Cardiac fibroblast (primary cell): Measurements from ENCODE around the gene GHSR.
A peak's percentile ranks its signal among the peaks of the same experiment; 100 is the strongest.

Experiments
- DNase-seq, 2 donors: peaks; one replicate each; pipeline versions ENCODE4 v3.0.0 to v3.0.0-alpha.2; 2010; ENCODE audit warnings: low read depth in 2 of 2
- H3K4me3 ChIP-seq, 2 donors: replicated peaks in 1 of 2; 1 replicate in 1 of 2; 2 replicates in 1 of 2; pipeline ENCODE4 v1.5.1; 2011; ENCODE audit warnings: low read depth in 2 of 2, low read length in 2 of 2, mild to moderate bottlenecking in 2 of 2, moderate library complexity in 1 of 2
- TF ChIP-seq, protein P1 (sequence below): IDR thresholded peaks from one replicate; pipeline ENCODE4 v1.5.1; 2011; ENCODE audit warnings: low read depth, mild to moderate bottlenecking, low read length, inconsistent platforms

GHSR gene

DNA sequence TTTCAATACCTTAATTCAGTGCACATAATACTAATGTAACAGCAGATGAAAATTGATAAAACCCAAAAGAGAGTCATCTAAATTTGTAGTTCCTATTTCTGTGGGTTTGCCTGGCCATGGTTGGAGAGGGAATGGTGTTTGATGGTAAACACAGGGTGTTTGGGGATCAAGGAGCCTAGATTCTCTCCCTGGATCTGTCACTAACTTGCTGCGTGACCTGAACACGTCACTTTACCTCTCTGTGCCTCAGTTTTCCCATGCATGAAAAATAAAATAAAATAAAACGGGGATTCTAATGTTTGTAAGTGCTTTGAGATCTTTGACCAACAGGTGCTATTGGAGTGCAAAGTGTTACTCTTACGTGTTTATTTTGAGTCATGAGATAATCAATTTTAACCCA, 49.8 kb downstream of the GHSR start:
- no peak overlapping the region for H3K4me3 ChIP-seq
- no peak for DNase-seq
- TF ChIP-seq, protein P1, sequence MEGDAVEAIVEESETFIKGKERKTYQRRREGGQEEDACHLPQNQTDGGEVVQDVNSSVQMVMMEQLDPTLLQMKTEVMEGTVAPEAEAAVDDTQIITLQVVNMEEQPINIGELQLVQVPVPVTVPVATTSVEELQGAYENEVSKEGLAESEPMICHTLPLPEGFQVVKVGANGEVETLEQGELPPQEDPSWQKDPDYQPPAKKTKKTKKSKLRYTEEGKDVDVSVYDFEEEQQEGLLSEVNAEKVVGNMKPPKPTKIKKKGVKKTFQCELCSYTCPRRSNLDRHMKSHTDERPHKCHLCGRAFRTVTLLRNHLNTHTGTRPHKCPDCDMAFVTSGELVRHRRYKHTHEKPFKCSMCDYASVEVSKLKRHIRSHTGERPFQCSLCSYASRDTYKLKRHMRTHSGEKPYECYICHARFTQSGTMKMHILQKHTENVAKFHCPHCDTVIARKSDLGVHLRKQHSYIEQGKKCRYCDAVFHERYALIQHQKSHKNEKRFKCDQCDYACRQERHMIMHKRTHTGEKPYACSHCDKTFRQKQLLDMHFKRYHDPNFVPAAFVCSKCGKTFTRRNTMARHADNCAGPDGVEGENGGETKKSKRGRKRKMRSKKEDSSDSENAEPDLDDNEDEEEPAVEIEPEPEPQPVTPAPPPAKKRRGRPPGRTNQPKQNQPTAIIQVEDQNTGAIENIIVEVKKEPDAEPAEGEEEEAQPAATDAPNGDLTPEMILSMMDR = no peak

DNA sequence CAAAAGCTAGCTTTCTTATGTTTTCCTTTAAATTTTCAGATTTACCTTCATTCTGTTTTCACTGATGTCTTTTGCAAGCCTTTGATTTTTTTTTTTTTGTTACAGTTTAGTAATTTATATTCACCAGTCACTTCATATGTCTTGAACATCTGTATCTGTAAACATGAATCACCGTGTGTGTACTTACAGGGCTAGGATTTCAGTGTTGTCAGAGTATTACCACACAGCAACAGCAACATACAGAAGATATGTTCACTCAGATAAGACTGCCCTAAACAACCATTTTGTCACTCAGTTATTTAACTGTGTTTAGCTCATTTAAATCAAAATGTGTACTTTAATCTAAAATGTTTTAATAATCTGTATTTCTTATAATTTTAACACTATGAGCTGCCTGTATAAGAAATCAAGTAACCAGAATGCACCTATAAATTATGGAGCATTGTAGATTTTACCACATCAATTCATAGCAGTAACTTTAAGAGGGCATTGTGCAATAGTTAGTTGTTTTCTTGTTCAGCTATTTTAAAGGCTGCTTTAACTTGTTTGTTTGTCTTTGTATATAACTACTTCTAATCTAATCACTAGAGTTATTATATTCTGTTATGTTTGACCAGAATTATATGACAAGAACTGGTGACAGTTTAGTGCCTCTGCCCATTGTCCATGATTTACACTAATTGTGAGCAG, 50.4 kb downstream of the GHSR start:
- TF ChIP-seq, protein P1 = no peak
- DNase-seq = peak; percentile 73 to 79
- no peak overlapping the region for H3K4me3 ChIP-seq

DNA sequence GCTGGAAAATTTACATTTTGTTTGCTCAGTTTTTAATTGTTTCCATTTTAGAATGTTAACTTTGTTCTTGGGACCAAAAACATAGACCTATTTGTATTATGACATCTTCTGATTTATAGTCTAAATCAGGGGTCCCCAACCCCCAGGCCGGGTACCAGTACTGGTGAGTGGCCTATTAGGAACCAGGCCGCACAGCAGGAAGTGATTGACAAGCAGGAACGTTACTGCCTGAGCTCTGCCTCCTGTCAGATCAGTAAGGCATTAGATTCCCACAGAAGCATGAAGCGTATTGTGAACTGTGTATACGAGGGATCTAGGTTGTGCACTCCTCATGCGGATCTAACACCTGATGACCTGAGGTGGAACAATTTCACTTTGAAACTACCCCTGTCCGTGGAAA, 51.9 kb downstream of the GHSR start:
- H3K4me3 ChIP-seq = no peak overlapping the region
- TF ChIP-seq, protein P1 = no peak
- no peak for DNase-seq

DNA sequence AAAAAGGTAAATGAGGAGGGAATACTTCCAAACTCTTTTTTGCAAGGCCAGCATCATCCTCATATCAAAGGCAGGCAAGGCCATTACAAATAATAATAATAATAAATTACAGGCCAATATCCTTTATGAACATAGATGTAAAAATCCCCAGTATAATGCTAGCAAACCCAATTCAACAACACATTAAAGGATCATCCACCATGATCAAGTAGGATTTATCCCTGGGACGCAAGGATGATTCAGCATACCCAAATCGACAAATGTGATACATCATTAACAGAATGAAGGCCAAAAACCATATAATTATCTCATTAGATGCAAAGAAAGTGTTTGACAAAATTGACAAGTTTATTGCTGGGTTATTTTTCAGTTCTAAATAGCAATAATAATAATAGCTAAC, 53.6 kb downstream of the GHSR start:
- H3K4me3 ChIP-seq = no peak overlapping the region
- no peak for DNase-seq
- TF ChIP-seq, protein P1 = no peak
